Astrocyte (in vitro differentiated cells and primary cell): ENCODE measurements around the gene VRK3. TPM values are rescaled to one million over a fixed set of nuclear protein-coding genes. Genes with fewer than 3 reads are reported as not detected.

Source experiments
- DNase-seq: peaks from one replicate; pipeline ENCODE4 v3.0.0-alpha.2; 2010; ENCODE audit warnings: low read depth
- FAIRE-seq: peaks from 2 replicates; lab custom pipeline; 2011; peaks lifted over from hg19 to GRCh38; lab: Jason Lieb, UNC
- H2AFZ ChIP-seq: 2 replicates; pipeline ENCODE4 v1.6.0; 2012; ENCODE audit warnings: low read depth, low read length, inconsistent platforms
- H3K27ac ChIP-seq: 2 replicates; pipeline ENCODE4 v1.5.1; 2011; ENCODE audit warnings: low read depth, low read length, inconsistent platforms
- H3K27me3 ChIP-seq: 2 replicates; pipeline ENCODE4 v1.6.0; 2011; ENCODE audit warnings: low read length, inconsistent platforms; ENCODE audit not compliant: insufficient read depth
- H3K36me3 ChIP-seq: 2 replicates; pipeline ENCODE4 v1.5.1; 2011; ENCODE audit warnings: low read length, inconsistent platforms; ENCODE audit not compliant: insufficient read depth
- H3K4me1 ChIP-seq: 2 replicates; pipeline ENCODE4 v1.5.1; 2011; ENCODE audit warnings: low read length, inconsistent platforms; ENCODE audit not compliant: insufficient read depth
- H3K4me2 ChIP-seq: 2 replicates; pipeline ENCODE4 v1.6.0; 2012; ENCODE audit warnings: low read length, inconsistent platforms
- H3K4me3 ChIP-seq: 2 replicates; pipeline ENCODE4 v1.5.1; 2011; ENCODE audit warnings: low read depth, mild to moderate bottlenecking, low read length, inconsistent platforms; ENCODE audit not compliant: insufficient read depth
- H3K79me2 ChIP-seq: 2 replicates; pipeline ENCODE4 v1.6.0; 2012; ENCODE audit warnings: mild to moderate bottlenecking, low read length, inconsistent platforms; ENCODE audit not compliant: insufficient read depth
- H3K9ac ChIP-seq: 2 replicates; pipeline ENCODE4 v1.6.0; 2012; ENCODE audit warnings: mild to moderate bottlenecking, low read length, inconsistent platforms
- H3K9me3 ChIP-seq: 2 replicates; pipeline ENCODE4 v1.5.1; 2012; ENCODE audit warnings: low read depth, mild to moderate bottlenecking, low read length, inconsistent platforms; ENCODE audit not compliant: insufficient read depth
- H4K20me1 ChIP-seq: 2 replicates; pipeline ENCODE4 v1.6.0; 2012; ENCODE audit warnings: low read length, inconsistent platforms; ENCODE audit not compliant: insufficient read depth
- H3K27ac Mint-ChIP-seq: one replicate; pipeline ENCODE4 v1.8.0; 2021; ENCODE audit warnings: mild to moderate bottlenecking, mixed read lengths; ENCODE audit not compliant: unreplicated experiment
- H3K27me3 Mint-ChIP-seq: one replicate; pipeline ENCODE4 v1.8.0; 2021; ENCODE audit warnings: low read depth, mixed read lengths; ENCODE audit not compliant: unreplicated experiment
- H3K36me3 Mint-ChIP-seq: one replicate; pipeline ENCODE4 v1.8.0; 2021; ENCODE audit warnings: low read depth, mixed read lengths; ENCODE audit not compliant: unreplicated experiment
- H3K4me1 Mint-ChIP-seq: one replicate; pipeline ENCODE4 v1.8.0; 2021; ENCODE audit warnings: low read depth, mixed read lengths; ENCODE audit not compliant: unreplicated experiment
- H3K4me3 Mint-ChIP-seq: one replicate; pipeline ENCODE4 v1.8.0; 2021; ENCODE audit warnings: mild to moderate bottlenecking, moderate library complexity, mixed read lengths; ENCODE audit not compliant: unreplicated experiment
- H3K9me3 Mint-ChIP-seq: one replicate; pipeline ENCODE4 v1.8.0; 2021; ENCODE audit warnings: mild to moderate bottlenecking, mixed read lengths; ENCODE audit not compliant: unreplicated experiment
- CTCF ChIP-seq: IDR thresholded peaks from 2 replicates; pipeline ENCODE4 v1.5.1; 2011; ENCODE audit warnings: low read depth, mild to moderate bottlenecking, inconsistent platforms, low read length, moderate library complexity; ENCODE audit not compliant: insufficient read depth
- EZH2 ChIP-seq: IDR thresholded peaks from 2 replicates; pipeline ENCODE4 v1.6.1; 2012; ENCODE audit warnings: mild to moderate bottlenecking, low read length, inconsistent platforms; ENCODE audit not compliant: insufficient read depth
- total RNA-seq: library from RNA; stranded (reverse); gene quantifications from 2 replicates; pipeline ENCODE4 v1.2.1, GENCODE V29; 2021

VRK3 gene
- total RNA-seq, 1 donor from 2014 or later = 33.0 TPM

- FAIRE-seq = no peak
- no peaks in the 10 kb centered on the region for H3K27me3 Mint-ChIP-seq
Observed at GRCh38 chr19:49999371-50000010, 25.7 kb downstream of the VRK3 start.

GRCh38 chr19:49997709-49998108 is 27.5 kb downstream of the VRK3 start:
- no peak overlapping the region for H3K27ac Mint-ChIP-seq
- H3K36me3 ChIP-seq = peaks cover 15% of the 10 kb centered on the region
- no peak overlapping the region for H3K27ac ChIP-seq
- H3K36me3 Mint-ChIP-seq = peaks cover 48% of the 10 kb centered on the region
- H4K20me1 ChIP-seq = peaks cover 35% of the 10 kb centered on the region
- H3K4me1 Mint-ChIP-seq = no peaks in the 10 kb centered on the region
- DNase-seq (no peak), FAIRE-seq (peak; percentile 52)
- H3K9me3 Mint-ChIP-seq = no peaks in the 10 kb centered on the region
- no peaks in the 10 kb centered on the region for H3K79me2 ChIP-seq
- no peak overlapping the region for H3K9ac ChIP-seq
- H3K27me3 Mint-ChIP-seq = no peaks in the 10 kb centered on the region
- H3K4me3 ChIP-seq = no peak overlapping the region
- no peaks in the 10 kb centered on the region for H3K9me3 ChIP-seq
- TF ChIP-seq EZH2 (no peak), CTCF (no peak)
- no peak overlapping the region for H3K4me3 Mint-ChIP-seq
- H3K27me3 ChIP-seq = no peaks in the 10 kb centered on the region
- H3K4me1 ChIP-seq = no peaks in the 10 kb centered on the region
- no peak overlapping the region for H2AFZ ChIP-seq
- H3K4me2 ChIP-seq = no peak overlapping the region

More at GRCh38 chr19:49999371-50000010, 25.7 kb downstream of the VRK3 start:
- H3K36me3 ChIP-seq = peaks cover 12% of the 10 kb centered on the region
- TF ChIP-seq EZH2 (no peak), CTCF (no peak)
- no peak overlapping the region for H3K27ac ChIP-seq
- Mint-ChIP-seq H3K36me3 (peaks cover 39% of the 10 kb centered on the region), H3K27ac (no peak overlapping the region), H3K4me3 (no peak overlapping the region), H3K9me3 (no peaks in the 10 kb centered on the region), H3K4me1 (peaks cover 7% of the 10 kb centered on the region)
- H3K27me3 ChIP-seq = no peaks in the 10 kb centered on the region
- no peak for DNase-seq
- no peaks in the 10 kb centered on the region for H3K9me3 ChIP-seq
- no peak overlapping the region for H3K4me3 ChIP-seq
- H3K9ac ChIP-seq = no peak overlapping the region
- H3K79me2 ChIP-seq = no peaks in the 10 kb centered on the region
- peaks cover 11% of the 10 kb centered on the region for H3K4me1 ChIP-seq
- H3K4me2 ChIP-seq = no peak overlapping the region
- H4K20me1 ChIP-seq = peaks cover 50% of the 10 kb centered on the region
- H2AFZ ChIP-seq = no peak overlapping the region

GRCh38 chr19:49988433-49988832 is 36.7 kb downstream of the VRK3 start:
- Mint-ChIP-seq H3K36me3 (peaks cover 44% of the 10 kb centered on the region), H3K4me3 (peak overlapping the region; percentile 67)
- no peak overlapping the region for H3K27ac ChIP-seq

More at GRCh38 chr19:49988433-49988832, 36.7 kb downstream of the VRK3 start:
- DNase-seq = peak; percentile 70
- Histone ChIP-seq H3K4me1 (peaks cover 5% of the 10 kb centered on the region), H3K4me3 (no peak overlapping the region), H3K9ac (no peak overlapping the region), H4K20me1 (peaks cover 51% of the 10 kb centered on the region), H3K4me2 (no peak overlapping the region), H2AFZ (no peak overlapping the region), H3K9me3 (no peaks in the 10 kb centered on the region), H3K79me2 (no peaks in the 10 kb centered on the region), H3K36me3 (peaks cover 14% of the 10 kb centered on the region), H3K27me3 (no peaks in the 10 kb centered on the region)
- no peak for FAIRE-seq
- no peak for TF ChIP-seq CTCF
- H3K27ac Mint-ChIP-seq = peak overlapping the region; percentile 28
- no peaks in the 10 kb centered on the region for H3K9me3 Mint-ChIP-seq
- peaks cover 12% of the 10 kb centered on the region for H3K4me1 Mint-ChIP-seq
- H3K27me3 Mint-ChIP-seq = no peaks in the 10 kb centered on the region
